Type B pancreatic cell (in vitro differentiated cells): Measurements from ENCODE around the gene PER3. TPM values are rescaled to one million over a fixed set of nuclear protein-coding genes. Genes with fewer than 3 reads are reported as not detected.

Source experiments
- DNase-seq: peaks from one replicate; pipeline ENCODE4 v3.0.0; 2021; ENCODE audit warnings: mixed read lengths; ENCODE audit not compliant: unreplicated experiment; ENCODE audit errors: extremely low spot score
- H3K27ac Mint-ChIP-seq: 2 replicates; pipeline ENCODE4 v1.8.0; 2021; ENCODE audit warnings: mild to moderate bottlenecking, mixed read lengths
- H3K27me3 Mint-ChIP-seq: 2 replicates; pipeline ENCODE4 v1.8.0; 2021; ENCODE audit warnings: mixed read lengths
- H3K36me3 Mint-ChIP-seq: 2 replicates; pipeline ENCODE4 v1.8.0; 2021; ENCODE audit warnings: mixed read lengths
- H3K4me1 Mint-ChIP-seq: one replicate; pipeline ENCODE4 v1.8.0; 2021; ENCODE audit warnings: mixed read lengths; ENCODE audit not compliant: unreplicated experiment
- H3K4me3 Mint-ChIP-seq: 2 replicates; pipeline ENCODE4 v1.8.0; 2021; ENCODE audit warnings: mild to moderate bottlenecking, mixed read lengths
- H3K9me3 Mint-ChIP-seq: 2 replicates; pipeline ENCODE4 v1.8.0; 2021; ENCODE audit warnings: mixed read lengths
- total RNA-seq: library from RNA; stranded (reverse); gene quantifications from 2 replicates; pipeline ENCODE4 v1.2.1, GENCODE V29; 2021; ENCODE audit warnings: low replicate concordance
- TF ChIP-seq, protein P1 (sequence below): fragments of 200-600 bp; sonication (generic); conservative IDR thresholded peaks from 2 replicates; pipeline ENCODE4 v1.5.0; 2021; ENCODE audit warnings: antibody characterized with exemption, mild to moderate bottlenecking

The PER3 gene
- total RNA-seq, 1 donor from 2014 or later, result 7.1 TPM

- H3K27me3 Mint-ChIP-seq, result no peaks in the 10 kb centered on the region
- TF ChIP-seq, protein P1, sequence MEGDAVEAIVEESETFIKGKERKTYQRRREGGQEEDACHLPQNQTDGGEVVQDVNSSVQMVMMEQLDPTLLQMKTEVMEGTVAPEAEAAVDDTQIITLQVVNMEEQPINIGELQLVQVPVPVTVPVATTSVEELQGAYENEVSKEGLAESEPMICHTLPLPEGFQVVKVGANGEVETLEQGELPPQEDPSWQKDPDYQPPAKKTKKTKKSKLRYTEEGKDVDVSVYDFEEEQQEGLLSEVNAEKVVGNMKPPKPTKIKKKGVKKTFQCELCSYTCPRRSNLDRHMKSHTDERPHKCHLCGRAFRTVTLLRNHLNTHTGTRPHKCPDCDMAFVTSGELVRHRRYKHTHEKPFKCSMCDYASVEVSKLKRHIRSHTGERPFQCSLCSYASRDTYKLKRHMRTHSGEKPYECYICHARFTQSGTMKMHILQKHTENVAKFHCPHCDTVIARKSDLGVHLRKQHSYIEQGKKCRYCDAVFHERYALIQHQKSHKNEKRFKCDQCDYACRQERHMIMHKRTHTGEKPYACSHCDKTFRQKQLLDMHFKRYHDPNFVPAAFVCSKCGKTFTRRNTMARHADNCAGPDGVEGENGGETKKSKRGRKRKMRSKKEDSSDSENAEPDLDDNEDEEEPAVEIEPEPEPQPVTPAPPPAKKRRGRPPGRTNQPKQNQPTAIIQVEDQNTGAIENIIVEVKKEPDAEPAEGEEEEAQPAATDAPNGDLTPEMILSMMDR, result no peak
- H3K36me3 Mint-ChIP-seq, result peaks cover 4% of the 10 kb centered on the region
- peaks cover 14% of the 10 kb centered on the region for H3K4me1 Mint-ChIP-seq
- no peak for DNase-seq
- no peak overlapping the region for H3K4me3 Mint-ChIP-seq
- peaks cover 4% of the 10 kb centered on the region for H3K9me3 Mint-ChIP-seq
- H3K27ac Mint-ChIP-seq, result no peak overlapping the region
Measured at GRCh38 chr1:7747605-7748004, 36.5 kb upstream of the PER3 start.

GRCh38 chr1:7749126-7749525 is 35.0 kb upstream of the PER3 start:
- no peak for DNase-seq
- Mint-ChIP-seq H3K4me1 (peaks cover 26% of the 10 kb centered on the region), H3K4me3 (no peak overlapping the region), H3K27me3 (no peaks in the 10 kb centered on the region), H3K27ac (no peak overlapping the region), H3K9me3 (peaks cover 4% of the 10 kb centered on the region), H3K36me3 (peaks cover 4% of the 10 kb centered on the region)
- TF ChIP-seq, protein P1, result no peak

GRCh38 chr1:7751174-7751573 is 32.9 kb upstream of the PER3 start:
- Mint-ChIP-seq H3K4me3 (no peak overlapping the region), H3K27me3 (no peaks in the 10 kb centered on the region), H3K9me3 (no peaks in the 10 kb centered on the region), H3K36me3 (no peaks in the 10 kb centered on the region), H3K27ac (no peak overlapping the region), H3K4me1 (peaks cover 28% of the 10 kb centered on the region)
- no peak for DNase-seq
- TF ChIP-seq, protein P1, result no peak

DNA sequence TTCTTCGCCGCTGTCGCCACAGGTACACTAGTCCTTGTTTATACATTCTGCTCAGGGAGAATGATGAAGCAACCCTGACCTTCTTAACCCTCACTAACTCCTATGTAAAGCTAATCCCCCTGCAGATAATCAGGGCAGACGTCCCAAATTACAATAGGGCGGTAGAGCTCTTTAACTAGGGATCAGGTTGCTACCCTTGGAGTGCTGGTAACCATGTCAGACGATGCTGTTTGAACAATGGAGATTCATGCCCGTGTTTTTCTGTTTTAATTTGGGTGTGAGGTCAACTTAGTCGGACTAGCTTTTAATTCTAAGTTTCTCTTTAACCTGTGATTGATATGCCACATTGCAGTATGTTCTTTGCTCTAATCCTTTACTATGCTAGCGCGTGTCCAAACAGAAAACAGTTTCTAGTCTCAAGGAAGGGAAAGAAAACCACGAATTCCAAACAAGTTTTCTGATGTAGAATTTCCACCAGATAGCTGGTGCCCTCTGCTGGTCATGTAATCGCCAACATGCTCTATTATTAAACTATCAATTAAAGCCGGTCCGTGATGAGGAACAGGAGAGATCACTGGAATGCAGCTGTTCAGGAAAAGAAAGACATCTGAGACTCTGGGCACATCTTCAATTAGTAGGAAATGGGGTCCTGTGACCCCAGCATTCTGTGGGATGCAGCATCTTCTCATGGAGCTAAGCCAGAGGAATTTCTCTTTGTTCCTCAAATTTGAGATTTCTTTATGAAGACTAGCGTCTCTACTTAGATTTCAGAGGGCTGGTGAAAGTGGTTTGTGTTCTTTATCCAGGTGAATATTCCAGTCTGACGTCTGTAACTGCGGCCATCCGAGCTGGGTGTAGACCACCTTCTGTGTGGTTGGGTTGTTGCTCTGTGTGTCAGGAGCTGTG is 31.3 kb upstream of the PER3 start:
- H3K9me3 Mint-ChIP-seq, result no peaks in the 10 kb centered on the region
- TF ChIP-seq, protein P1, result peak; percentile 92
- H3K27ac Mint-ChIP-seq, result peak overlapping the region; percentile 74
- H3K4me1 Mint-ChIP-seq, result peaks cover 28% of the 10 kb centered on the region
- H3K27me3 Mint-ChIP-seq, result no peaks in the 10 kb centered on the region
- H3K36me3 Mint-ChIP-seq, result no peaks in the 10 kb centered on the region
- DNase-seq, result no peak
- H3K4me3 Mint-ChIP-seq, result peak overlapping the region; percentile 85

DNA sequence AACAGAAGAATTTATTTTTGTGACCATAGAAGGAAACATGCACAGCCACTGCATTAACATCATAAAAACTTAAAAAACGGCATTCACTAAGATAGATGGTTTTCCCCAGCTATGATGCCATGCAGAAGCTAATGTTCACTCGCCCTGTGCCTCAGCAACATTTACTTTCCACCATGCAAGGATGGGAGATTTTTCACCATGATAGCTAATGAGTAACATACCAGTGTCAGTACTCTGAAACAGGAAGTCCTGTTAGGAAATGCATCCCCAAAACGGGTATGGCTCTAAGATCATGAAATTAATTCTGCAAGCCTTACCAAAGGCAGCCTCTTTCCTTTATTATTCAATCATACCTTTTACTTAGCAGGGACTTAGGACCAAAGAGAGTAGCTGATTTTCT is 30.4 kb upstream of the PER3 start:
- Mint-ChIP-seq H3K36me3 (no peaks in the 10 kb centered on the region), H3K4me3 (no peak overlapping the region), H3K9me3 (no peaks in the 10 kb centered on the region), H3K4me1 (peaks cover 28% of the 10 kb centered on the region), H3K27me3 (no peaks in the 10 kb centered on the region), H3K27ac (no peak overlapping the region)
- TF ChIP-seq, protein P1, result no peak
- DNase-seq, result no peak
